ENCODE results near the gene TBX20.

- TF ChIP-seq SETDB1 (IDR thresholded peaks at IDR 0.05; ENCODE audit: insufficient read length, low read length) (no peak), YY1 (tag by site-specific recombination; IDR thresholded peaks at IDR 0.05) (no peak), ZNF24 (tag by site-specific recombination; IDR thresholded peaks at IDR 0.05) (no peak), REST (tag by site-specific recombination; IDR thresholded peaks at IDR 0.05) (no peak), ZBTB44 (tag by site-specific recombination; IDR thresholded peaks at IDR 0.05) (no peak), ZNF521 (tag by site-specific recombination; IDR thresholded peaks at IDR 0.05) (no peak), ZNF157 (tag by site-specific recombination; IDR thresholded peaks at IDR 0.05) (no peak), CTCF (tag by site-specific recombination; IDR thresholded peaks at IDR 0.05) (no peak), OVOL3 (tag by site-specific recombination; IDR thresholded peaks at IDR 0.05) (no peak), ZBTB26 (tag by site-specific recombination; optimal IDR thresholded peaks at IDR 0.05) (no peak), KLF8 (tag by site-specific recombination; IDR thresholded peaks at IDR 0.05) (no peak)
- TF ChIP-seq, protein P1, sequence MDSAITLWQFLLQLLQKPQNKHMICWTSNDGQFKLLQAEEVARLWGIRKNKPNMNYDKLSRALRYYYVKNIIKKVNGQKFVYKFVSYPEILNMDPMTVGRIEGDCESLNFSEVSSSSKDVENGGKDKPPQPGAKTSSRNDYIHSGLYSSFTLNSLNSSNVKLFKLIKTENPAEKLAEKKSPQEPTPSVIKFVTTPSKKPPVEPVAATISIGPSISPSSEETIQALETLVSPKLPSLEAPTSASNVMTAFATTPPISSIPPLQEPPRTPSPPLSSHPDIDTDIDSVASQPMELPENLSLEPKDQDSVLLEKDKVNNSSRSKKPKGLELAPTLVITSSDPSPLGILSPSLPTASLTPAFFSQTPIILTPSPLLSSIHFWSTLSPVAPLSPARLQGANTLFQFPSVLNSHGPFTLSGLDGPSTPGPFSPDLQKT (IDR thresholded peaks at IDR 0.05; ENCODE audit: borderline replicate concordance, low read depth, low read length), result no peak
- TF ChIP-seq, protein P2, sequence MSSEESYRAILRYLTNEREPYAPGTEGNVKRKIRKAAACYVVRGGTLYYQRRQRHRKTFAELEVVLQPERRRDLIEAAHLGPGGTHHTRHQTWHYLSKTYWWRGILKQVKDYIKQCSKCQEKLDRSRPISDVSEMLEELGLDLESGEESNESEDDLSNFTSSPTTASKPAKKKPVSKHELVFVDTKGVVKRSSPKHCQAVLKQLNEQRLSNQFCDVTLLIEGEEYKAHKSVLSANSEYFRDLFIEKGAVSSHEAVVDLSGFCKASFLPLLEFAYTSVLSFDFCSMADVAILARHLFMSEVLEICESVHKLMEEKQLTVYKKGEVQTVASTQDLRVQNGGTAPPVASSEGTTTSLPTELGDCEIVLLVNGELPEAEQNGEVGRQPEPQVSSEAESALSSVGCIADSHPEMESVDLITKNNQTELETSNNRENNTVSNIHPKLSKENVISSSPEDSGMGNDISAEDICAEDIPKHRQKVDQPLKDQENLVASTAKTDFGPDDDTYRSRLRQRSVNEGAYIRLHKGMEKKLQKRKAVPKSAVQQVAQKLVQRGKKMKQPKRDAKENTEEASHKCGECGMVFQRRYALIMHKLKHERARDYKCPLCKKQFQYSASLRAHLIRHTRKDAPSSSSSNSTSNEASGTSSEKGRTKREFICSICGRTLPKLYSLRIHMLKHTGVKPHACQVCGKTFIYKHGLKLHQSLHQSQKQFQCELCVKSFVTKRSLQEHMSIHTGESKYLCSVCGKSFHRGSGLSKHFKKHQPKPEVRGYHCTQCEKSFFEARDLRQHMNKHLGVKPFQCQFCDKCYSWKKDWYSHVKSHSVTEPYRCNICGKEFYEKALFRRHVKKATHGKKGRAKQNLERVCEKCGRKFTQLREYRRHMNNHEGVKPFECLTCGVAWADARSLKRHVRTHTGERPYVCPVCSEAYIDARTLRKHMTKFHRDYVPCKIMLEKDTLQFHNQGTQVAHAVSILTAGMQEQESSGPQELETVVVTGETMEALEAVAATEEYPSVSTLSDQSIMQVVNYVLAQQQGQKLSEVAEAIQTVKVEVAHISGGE (tag by site-specific recombination; conservative IDR thresholded peaks at IDR 0.05; ENCODE audit: low read depth), result no peak
These were observed 27.0 kb upstream of the TBX20 start for GRCh38 chr7:35280902-35281301.

Data from HEK293 (cell line).